Measurements from ENCODE around the gene CACNA1A. TPM values are rescaled to one million over a fixed set of nuclear protein-coding genes. Genes with fewer than 3 reads are reported as not detected.

CACNA1A gene
- total and polyA plus RNA-seq, 2 of the 4 experiments (the other 2 are of a cell fraction), result 5.9 to 15.0 TPM

DNA sequence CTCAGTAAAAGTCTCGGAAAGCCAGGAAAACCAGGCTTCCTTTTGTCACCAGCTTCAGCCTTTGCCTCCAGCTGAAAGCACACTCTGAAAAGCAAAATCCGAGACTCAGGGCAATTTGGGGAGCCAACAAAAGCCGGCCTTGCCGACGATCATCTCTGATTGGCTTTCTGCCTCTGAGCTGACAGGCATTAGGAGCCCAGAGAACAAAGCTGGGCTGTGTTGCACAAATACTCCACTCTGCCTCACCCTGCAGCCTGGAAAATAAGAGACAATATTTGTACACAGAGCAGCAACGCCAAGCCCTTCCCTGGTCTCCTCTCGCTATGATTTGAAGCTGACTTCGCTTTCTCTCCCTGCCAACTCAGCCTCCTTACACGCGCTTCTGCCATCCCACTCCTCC is 46.9 kb downstream of the CACNA1A start:
- no peaks in the 10 kb centered on the region for H3K27me3 ChIP-seq (ENCODE audit: control insufficient read depth, insufficient read depth, low read length)
- dilution Hi-C loops (cut with HindIII; ENCODE audit: low sequenced_read_pairs, unreplicated experiment), result no loop called here
- H3K27ac ChIP-seq (ENCODE audit: insufficient read depth, low read length), result no peak overlapping the region
- no peak for TF ChIP-seq POLR2A (IDR thresholded peaks at IDR 0.05; ENCODE audit: low read depth, low read length)
- TF ChIP-seq BHLHE40 (IDR thresholded peaks at IDR 0.05; ENCODE audit: low read depth, low read length), result no peak
- TF ChIP-seq CHD1 (IDR thresholded peaks at IDR 0.05; ENCODE audit: low read depth, low read length), result no peak
- ChIA-PET POLR2A (ENCODE audit: unreplicated experiment) (no interaction called here), CTCF (no interaction called here)
- H2AFZ ChIP-seq (replicated peaks; ENCODE audit: low read length, poor library complexity), result no peak overlapping the region
- H3K9me3 ChIP-seq (ENCODE audit: control insufficient read depth, insufficient read depth, low read length), result no peaks in the 10 kb centered on the region
- H3K79me1 ChIP-seq (ENCODE audit: low read depth in 1 of 2, low read length in 2 of 2), result no peaks in the 10 kb centered on the region; a peak in 1 of 4 replicates
- H3K4me1 ChIP-seq (ENCODE audit: control insufficient read depth, insufficient read depth, low read length), result no peaks in the 10 kb centered on the region
- H3K56ac ChIP-seq (ENCODE audit: extremely low read depth, insufficient read depth, low read length), result no peak overlapping the region
- H2BK5ac ChIP-seq (ENCODE audit: low read depth, low read length, poor library complexity, severe bottlenecking), result no peak overlapping the region
- no peak overlapping the region for H3K9ac ChIP-seq (ENCODE audit: low read depth, low read length)
- in situ Hi-C loops (cut with MboI; ENCODE audit: low sequenced_read_pairs), result no loop called here
- no peak overlapping the region for H3K18ac ChIP-seq (ENCODE audit: low read depth, low read length)
- H4K5ac ChIP-seq (ENCODE audit: low read depth, low read length), result no peak overlapping the region
- H3K36me3 ChIP-seq (ENCODE audit: control insufficient read depth, insufficient read depth, low read length), result no peaks in the 10 kb centered on the region
- no peak overlapping the region for H2BK20ac ChIP-seq (ENCODE audit: low read depth, low read length)
- ATAC-seq (ENCODE audit: low read depth) (no peak), DNase-seq (no peak)
- no peak overlapping the region for H3K4me2 ChIP-seq (ENCODE audit: low read depth, low read length)
- intact Hi-C loops (cut with micrococcal nuclease), result no loop called here
- no peak overlapping the region for H3K4ac ChIP-seq (ENCODE audit: low read depth, low read length)
- no peak overlapping the region for H2AK5ac ChIP-seq (ENCODE audit: low read depth, low read length)
- no peaks in the 10 kb centered on the region for H3K9me1 ChIP-seq (ENCODE audit: insufficient read depth, low read length)
- no peak overlapping the region for H3K14ac ChIP-seq (replicated peaks; ENCODE audit: low read depth, low read length)
- no peak overlapping the region for H2BK15ac ChIP-seq (ENCODE audit: low read depth, low read length)
- no TSS peak for BruUV-seq (replicated peaks)
- no peak overlapping the region for H3K4me3 ChIP-seq (ENCODE audit: insufficient read depth, low read depth, low read length)
- no peak overlapping the region for H3K23ac ChIP-seq (ENCODE audit: low read depth, low read length)
- no peak overlapping the region for H2AK9ac ChIP-seq (replicated peaks; ENCODE audit: low read depth, low read length, poor library complexity)
- no peak overlapping the region for H4K91ac ChIP-seq (ENCODE audit: insufficient read depth, low read depth, low read length)
- no peak overlapping the region for H2BK120ac ChIP-seq (ENCODE audit: low read depth, low read length)
- peaks cover 5% of the 10 kb centered on the region; the same call in 1 of the 2 replicates for H4K20me1 ChIP-seq (ENCODE audit: insufficient read depth, low read length)
- no peak overlapping the region for H4K8ac ChIP-seq (ENCODE audit: low read depth in 2 of 2, low read length in 2 of 2)
- 43% methylated on average over 6 of the region's 10 CpGs; no CpG with 5 or more reads in 1 of the 2 experiments for WGBS, 2 experiments (ENCODE audit: extremely low coverage in 2 of 2, insufficient read length in 1 of 2)

Data from IMR-90 (cell line).